ENCODE measurements around the gene RANBP1. TPM values are rescaled to one million over a fixed set of nuclear protein-coding genes. Genes with fewer than 3 reads are reported as not detected.

The RANBP1 gene
- total and polyA plus RNA-seq, 2 of the 13 experiments (the other 11 are each of a cell fraction or from before 2014, with no cell fraction given): 181 to 492 TPM

DNA sequence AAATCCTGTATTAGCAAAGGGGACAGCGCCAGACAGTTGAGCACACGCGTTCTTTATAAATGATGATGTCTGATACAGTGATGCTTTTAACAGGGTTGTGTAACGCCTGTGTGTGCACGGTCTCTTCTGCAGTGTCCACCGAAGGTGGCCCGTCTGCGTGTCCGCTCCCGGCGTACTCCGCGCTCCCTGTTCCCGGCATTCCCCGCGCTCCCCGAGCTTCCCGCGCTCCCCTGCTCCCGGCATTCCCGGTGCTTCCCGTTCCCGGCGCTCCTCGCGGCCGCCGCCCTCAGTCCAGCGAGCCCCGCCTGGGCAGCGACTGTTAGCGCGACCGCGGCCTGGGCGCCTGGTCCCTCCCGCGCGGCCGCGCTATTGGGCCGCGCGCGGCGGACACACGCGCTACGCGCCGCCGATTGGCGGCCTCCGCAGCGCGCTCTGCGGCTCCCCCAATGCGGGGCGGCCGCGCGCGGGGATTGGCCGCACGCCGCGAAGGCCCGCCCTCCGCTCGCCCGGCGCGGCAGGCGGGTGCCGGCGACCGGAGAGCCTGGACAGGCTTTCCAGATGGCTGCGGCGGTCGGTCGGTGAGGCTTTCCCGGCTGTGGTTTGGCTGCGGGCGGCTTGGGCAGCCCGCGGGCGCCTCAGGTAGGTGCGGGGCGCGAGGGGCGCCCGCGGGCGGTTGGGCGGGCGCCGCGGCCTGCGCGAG is 36.0 kb upstream of the RANBP1 start, which contains the start of gene DGCR8 (continued):
- TF ChIP-seq CENPT (CRISPR knock-in tag; IDR thresholded peaks at IDR 0.05; ENCODE audit: low read depth): peak; percentile 90; the same call in 1 of the 2 replicates
- TF ChIP-seq, protein P1, sequence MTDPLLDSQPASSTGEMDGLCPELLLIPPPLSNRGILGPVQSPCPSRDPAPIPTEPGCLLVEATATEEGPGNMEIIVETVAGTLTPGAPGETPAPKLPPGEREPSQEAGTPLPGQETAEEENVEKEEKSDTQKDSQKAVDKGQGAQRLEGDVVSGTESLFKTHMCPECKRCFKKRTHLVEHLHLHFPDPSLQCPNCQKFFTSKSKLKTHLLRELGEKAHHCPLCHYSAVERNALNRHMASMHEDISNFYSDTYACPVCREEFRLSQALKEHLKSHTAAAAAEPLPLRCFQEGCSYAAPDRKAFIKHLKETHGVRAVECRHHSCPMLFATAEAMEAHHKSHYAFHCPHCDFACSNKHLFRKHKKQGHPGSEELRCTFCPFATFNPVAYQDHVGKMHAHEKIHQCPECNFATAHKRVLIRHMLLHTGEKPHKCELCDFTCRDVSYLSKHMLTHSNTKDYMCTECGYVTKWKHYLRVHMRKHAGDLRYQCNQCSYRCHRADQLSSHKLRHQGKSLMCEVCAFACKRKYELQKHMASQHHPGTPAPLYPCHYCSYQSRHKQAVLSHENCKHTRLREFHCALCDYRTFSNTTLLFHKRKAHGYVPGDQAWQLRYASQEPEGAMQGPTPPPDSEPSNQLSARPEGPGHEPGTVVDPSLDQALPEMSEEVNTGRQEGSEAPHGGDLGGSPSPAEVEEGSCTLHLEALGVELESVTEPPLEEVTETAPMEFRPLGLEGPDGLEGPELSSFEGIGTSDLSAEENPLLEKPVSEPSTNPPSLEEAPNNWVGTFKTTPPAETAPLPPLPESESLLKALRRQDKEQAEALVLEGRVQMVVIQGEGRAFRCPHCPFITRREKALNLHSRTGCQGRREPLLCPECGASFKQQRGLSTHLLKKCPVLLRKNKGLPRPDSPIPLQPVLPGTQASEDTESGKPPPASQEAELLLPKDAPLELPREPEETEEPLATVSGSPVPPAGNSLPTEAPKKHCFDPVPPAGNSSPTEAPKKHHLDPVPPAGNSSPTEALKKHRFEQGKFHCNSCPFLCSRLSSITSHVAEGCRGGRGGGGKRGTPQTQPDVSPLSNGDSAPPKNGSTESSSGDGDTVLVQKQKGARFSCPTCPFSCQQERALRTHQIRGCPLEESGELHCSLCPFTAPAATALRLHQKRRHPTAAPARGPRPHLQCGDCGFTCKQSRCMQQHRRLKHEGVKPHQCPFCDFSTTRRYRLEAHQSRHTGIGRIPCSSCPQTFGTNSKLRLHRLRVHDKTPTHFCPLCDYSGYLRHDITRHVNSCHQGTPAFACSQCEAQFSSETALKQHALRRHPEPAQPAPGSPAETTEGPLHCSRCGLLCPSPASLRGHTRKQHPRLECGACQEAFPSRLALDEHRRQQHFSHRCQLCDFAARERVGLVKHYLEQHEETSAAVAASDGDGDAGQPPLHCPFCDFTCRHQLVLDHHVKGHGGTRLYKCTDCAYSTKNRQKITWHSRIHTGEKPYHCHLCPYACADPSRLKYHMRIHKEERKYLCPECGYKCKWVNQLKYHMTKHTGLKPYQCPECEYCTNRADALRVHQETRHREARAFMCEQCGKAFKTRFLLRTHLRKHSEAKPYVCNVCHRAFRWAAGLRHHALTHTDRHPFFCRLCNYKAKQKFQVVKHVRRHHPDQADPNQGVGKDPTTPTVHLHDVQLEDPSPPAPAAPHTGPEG (CRISPR knock-in tag; IDR thresholded peaks at IDR 0.05): no peak; the same call in none of the 2 replicates
- TF ChIP-seq HDAC1 (CRISPR knock-in tag; IDR thresholded peaks at IDR 0.05): peak; percentile 62; the same call in 1 of the 2 replicates
- no peak for TF ChIP-seq ZNF329 (CRISPR knock-in tag; IDR thresholded peaks at IDR 0.05; ENCODE audit: low read depth)
- TF ChIP-seq POLR2AphosphoS5 (IDR thresholded peaks at IDR 0.05; ENCODE audit: low read depth, low read length): peak; percentile 86
- TF ChIP-seq KAT2B (IDR thresholded peaks at IDR 0.05; ENCODE audit: borderline replicate concordance, low read depth, low read length): no peak
- peak; percentile 84; the same call in 1 of the 2 replicates for TF ChIP-seq KLF11 (CRISPR knock-in tag; IDR thresholded peaks at IDR 0.05)
- TF ChIP-seq, protein P2, sequence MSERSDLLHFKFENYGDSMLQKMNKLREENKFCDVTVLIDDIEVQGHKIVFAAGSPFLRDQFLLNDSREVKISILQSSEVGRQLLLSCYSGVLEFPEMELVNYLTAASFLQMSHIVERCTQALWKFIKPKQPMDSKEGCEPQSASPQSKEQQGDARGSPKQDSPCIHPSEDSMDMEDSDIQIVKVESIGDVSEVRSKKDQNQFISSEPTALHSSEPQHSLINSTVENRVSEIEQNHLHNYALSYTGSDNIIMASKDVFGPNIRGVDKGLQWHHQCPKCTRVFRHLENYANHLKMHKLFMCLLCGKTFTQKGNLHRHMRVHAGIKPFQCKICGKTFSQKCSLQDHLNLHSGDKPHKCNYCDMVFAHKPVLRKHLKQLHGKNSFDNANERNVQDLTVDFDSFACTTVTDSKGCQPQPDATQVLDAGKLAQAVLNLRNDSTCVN (CRISPR knock-in tag; IDR thresholded peaks at IDR 0.05; ENCODE audit: borderline replicate concordance): 0 out of 2 replicates have a peak, but pooled peaks have one; percentile 48
- peak; percentile 93 for TF ChIP-seq TEAD3 (CRISPR knock-in tag; optimal IDR thresholded peaks at IDR 0.05; ENCODE audit: borderline replicate concordance)
- TF ChIP-seq ZBTB7A (CRISPR knock-in tag; IDR thresholded peaks at IDR 0.05): no peak
- peak; percentile 95 for TF ChIP-seq GATAD1 (CRISPR knock-in tag; IDR thresholded peaks at IDR 0.05)
- peak; percentile 80 for TF ChIP-seq ZNF772 (CRISPR knock-in tag; IDR thresholded peaks at IDR 0.05)
- no peak for TF ChIP-seq NBN (conservative IDR thresholded peaks at IDR 0.05)
- TF ChIP-seq, protein P3, sequence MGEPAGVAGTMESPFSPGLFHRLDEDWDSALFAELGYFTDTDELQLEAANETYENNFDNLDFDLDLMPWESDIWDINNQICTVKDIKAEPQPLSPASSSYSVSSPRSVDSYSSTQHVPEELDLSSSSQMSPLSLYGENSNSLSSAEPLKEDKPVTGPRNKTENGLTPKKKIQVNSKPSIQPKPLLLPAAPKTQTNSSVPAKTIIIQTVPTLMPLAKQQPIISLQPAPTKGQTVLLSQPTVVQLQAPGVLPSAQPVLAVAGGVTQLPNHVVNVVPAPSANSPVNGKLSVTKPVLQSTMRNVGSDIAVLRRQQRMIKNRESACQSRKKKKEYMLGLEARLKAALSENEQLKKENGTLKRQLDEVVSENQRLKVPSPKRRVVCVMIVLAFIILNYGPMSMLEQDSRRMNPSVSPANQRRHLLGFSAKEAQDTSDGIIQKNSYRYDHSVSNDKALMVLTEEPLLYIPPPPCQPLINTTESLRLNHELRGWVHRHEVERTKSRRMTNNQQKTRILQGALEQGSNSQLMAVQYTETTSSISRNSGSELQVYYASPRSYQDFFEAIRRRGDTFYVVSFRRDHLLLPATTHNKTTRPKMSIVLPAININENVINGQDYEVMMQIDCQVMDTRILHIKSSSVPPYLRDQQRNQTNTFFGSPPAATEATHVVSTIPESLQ (CRISPR knock-in tag; conservative IDR thresholded peaks at IDR 0.05): peak; percentile 63; the same call in 1 of the 2 replicates
- TF ChIP-seq MZF1 (CRISPR knock-in tag; IDR thresholded peaks at IDR 0.05; ENCODE audit: borderline replicate concordance): no peak
- TF ChIP-seq, protein P4, sequence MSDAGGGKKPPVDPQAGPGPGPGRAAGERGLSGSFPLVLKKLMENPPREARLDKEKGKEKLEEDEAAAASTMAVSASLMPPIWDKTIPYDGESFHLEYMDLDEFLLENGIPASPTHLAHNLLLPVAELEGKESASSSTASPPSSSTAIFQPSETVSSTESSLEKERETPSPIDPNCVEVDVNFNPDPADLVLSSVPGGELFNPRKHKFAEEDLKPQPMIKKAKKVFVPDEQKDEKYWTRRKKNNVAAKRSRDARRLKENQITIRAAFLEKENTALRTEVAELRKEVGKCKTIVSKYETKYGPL (CRISPR knock-in tag; IDR thresholded peaks at IDR 0.05): 0 out of 2 replicates have a peak, but pooled peaks have one; percentile 38
- TF ChIP-seq HOXA7 (CRISPR knock-in tag; IDR thresholded peaks at IDR 0.05): no peak
- TF ChIP-seq FOXK2 (IDR thresholded peaks at IDR 0.05): no peak
- no peak for TF ChIP-seq MEF2D (CRISPR knock-in tag; IDR thresholded peaks at IDR 0.05)
- peak; percentile 87 for TF ChIP-seq ZNF564 (CRISPR knock-in tag; IDR thresholded peaks at IDR 0.05)
- no peak for TF ChIP-seq SP1 (IDR thresholded peaks at IDR 0.05)
- TF ChIP-seq SP1 (CRISPR knock-in tag; IDR thresholded peaks at IDR 0.05): 0 out of 2 replicates have a peak, but pooled peaks have one; percentile 47
